GM18511 (cell line): Measurements from ENCODE around the gene DYNC2I2.

ENCODE experiments used
- ATAC-seq: cut with Tn5 transposase; IDR thresholded peaks from one replicate; pipeline ENCODE4 v1.9.1; 2021; ENCODE audit warnings: mild to moderate bottlenecking, moderate library complexity; ENCODE audit not compliant: unreplicated experiment

The DYNC2I2 gene

GRCh38 chr9:128636556-128637530 lies 19.8 kb downstream of the DYNC2I2 start:
- no peak for ATAC-seq

GRCh38 chr9:128636024-128636390 lies 20.6 kb downstream of the DYNC2I2 start:
- ATAC-seq: no peak

- ATAC-seq: no peak
These were observed 21.2 kb downstream of the DYNC2I2 start for GRCh38 chr9:128635266-128636023.

- no peak for ATAC-seq
These were observed 21.9 kb downstream of the DYNC2I2 start for GRCh38 chr9:128634651-128635262.

GRCh38 chr9:128634111-128634510 lies 22.5 kb downstream of the DYNC2I2 start:
- no peak for ATAC-seq

GRCh38 chr9:128633601-128634000 lies 23.0 kb downstream of the DYNC2I2 start:
- ATAC-seq: no peak

GRCh38 chr9:128633057-128633456 lies 23.6 kb downstream of the DYNC2I2 start:
- ATAC-seq: no peak

- no peak for ATAC-seq
These were observed 24.2 kb downstream of the DYNC2I2 start for GRCh38 chr9:128632486-128632885.

- ATAC-seq: no peak
These were observed 24.6 kb downstream of the DYNC2I2 start for GRCh38 chr9:128632066-128632465.

GRCh38 chr9:128631636-128632035 lies 25.0 kb downstream of the DYNC2I2 start:
- no peak for ATAC-seq

- no peak for ATAC-seq
These were observed 26.6 kb downstream of the DYNC2I2 start for GRCh38 chr9:128629852-128630545.

GRCh38 chr9:128629136-128629535 lies 27.5 kb downstream of the DYNC2I2 start:
- no peak for ATAC-seq

GRCh38 chr9:128628471-128629048 lies 28.1 kb downstream of the DYNC2I2 start:
- ATAC-seq: no peak

- no peak for ATAC-seq
These were observed 28.7 kb downstream of the DYNC2I2 start for GRCh38 chr9:128627906-128628305.

- ATAC-seq: no peak
These were observed 29.4 kb downstream of the DYNC2I2 start for GRCh38 chr9:128627127-128627715.

- ATAC-seq: no peak
These were observed 30.5 kb downstream of the DYNC2I2 start for GRCh38 chr9:128626181-128626580.

GRCh38 chr9:128625391-128626146 lies 31.1 kb downstream of the DYNC2I2 start:
- ATAC-seq: no peak

GRCh38 chr9:128624566-128624965 lies 32.1 kb downstream of the DYNC2I2 start:
- ATAC-seq: no peak

GRCh38 chr9:128621730-128622455 lies 34.8 kb downstream of the DYNC2I2 start:
- ATAC-seq: no peak
